Mesenchymal stem cell (in vitro differentiated cells and primary cell): ENCODE measurements around the gene GLIS2.

ENCODE experiments used
- DNase-seq: peaks from one replicate; pipeline ENCODE4 v3.0.0-alpha.2; 2013
- H2AFZ ChIP-seq: one replicate; pipeline ENCODE4 v1.6.1; 2013; ENCODE audit warnings: low read depth, mild to moderate bottlenecking, control low read depth, inconsistent platforms, low read length, moderate library complexity
- H2AK5ac ChIP-seq: 2 replicates; pipeline ENCODE4 v1.6.1; 2013; ENCODE audit warnings: low read length, moderate library complexity, mild to moderate bottlenecking, inconsistent platforms; ENCODE audit not compliant: severe bottlenecking
- H2BK120ac ChIP-seq: one replicate; pipeline ENCODE4 v1.6.1; 2013; ENCODE audit warnings: low read depth, mild to moderate bottlenecking, inconsistent platforms, low read length, moderate library complexity
- H2BK12ac ChIP-seq, 2 experiments: one replicate each; pipeline ENCODE4 v1.6.1; 2013; ENCODE audit warnings: inconsistent platforms in 2 of 2, low read length in 2 of 2, mild to moderate bottlenecking in 2 of 2, moderate library complexity in 2 of 2, control low read depth in 1 of 2
- H2BK15ac ChIP-seq: one replicate; pipeline ENCODE4 v1.6.1; 2013; ENCODE audit warnings: mild to moderate bottlenecking, low read depth, inconsistent platforms; ENCODE audit not compliant: poor library complexity, severe bottlenecking
- H2BK5ac ChIP-seq: 2 replicates; pipeline ENCODE4 v1.6.1; 2013; ENCODE audit warnings: low read depth, mild to moderate bottlenecking, low read length, control low read depth, inconsistent platforms; ENCODE audit not compliant: poor library complexity, severe bottlenecking
- H3K14ac ChIP-seq, 2 experiments: one replicate each; pipeline ENCODE4 v1.6.1; 2013; ENCODE audit warnings: inconsistent platforms in 2 of 2, low read length in 2 of 2, control low read depth in 1 of 2, mild to moderate bottlenecking in 1 of 2, moderate library complexity in 1 of 2
- H3K18ac ChIP-seq, 2 experiments: one replicate each; pipeline ENCODE4 v1.6.1; 2013; ENCODE audit warnings: inconsistent platforms in 2 of 2, low read length in 2 of 2, control low read depth in 1 of 2, low read depth in 1 of 2, mild to moderate bottlenecking in 1 of 2
- H3K23ac ChIP-seq, 2 experiments: one replicate each; pipeline ENCODE4 v1.6.1; 2013; ENCODE audit warnings: inconsistent platforms in 2 of 2, low read length in 2 of 2, mild to moderate bottlenecking in 2 of 2, moderate library complexity in 2 of 2, control low read depth in 1 of 2
- H3K27ac ChIP-seq: 2 replicates; pipeline ENCODE4 v1.5.1; 2013; ENCODE audit warnings: mild to moderate bottlenecking, moderate library complexity, low read length, control low read depth, inconsistent platforms; ENCODE audit not compliant: poor library complexity, severe bottlenecking
- H3K27me3 ChIP-seq, 2 experiments: 2 replicates each; pipeline versions ENCODE4 v1.6.1 to v1.7.0; 2013; ENCODE audit warnings: low read length in 2 of 2, mild to moderate bottlenecking in 2 of 2, moderate library complexity in 2 of 2, control low read depth in 1 of 2, inconsistent platforms in 1 of 2; ENCODE audit not compliant: control insufficient read depth in 1 of 2, insufficient read depth in 1 of 2
- H3K36me3 ChIP-seq, 2 experiments: 2 replicates each; pipeline versions ENCODE4 v1.6.1 to v1.7.0; 2013; ENCODE audit warnings: low read length in 2 of 2, control low read depth in 1 of 2, inconsistent platforms in 1 of 2, low read depth in 1 of 2, mild to moderate bottlenecking in 1 of 2; ENCODE audit not compliant: insufficient read depth in 2 of 2, control insufficient read depth in 1 of 2
- H3K4ac ChIP-seq, 2 experiments: one replicate each; pipeline ENCODE4 v1.6.1; 2013; ENCODE audit warnings: inconsistent platforms in 2 of 2, low read length in 2 of 2, mild to moderate bottlenecking in 2 of 2, moderate library complexity in 2 of 2, control low read depth in 1 of 2, low read depth in 1 of 2
- H3K4me1 ChIP-seq: 2 replicates; pipeline ENCODE4 v1.6.1; 2013; ENCODE audit warnings: low read depth, low read length, control low read depth; ENCODE audit not compliant: control insufficient read depth, insufficient read depth
- H3K4me2 ChIP-seq: 2 replicates; pipeline ENCODE4 v1.6.1; 2013; ENCODE audit warnings: low read length, mild to moderate bottlenecking, inconsistent platforms; ENCODE audit not compliant: poor library complexity, severe bottlenecking
- H3K4me3 ChIP-seq, 2 experiments: 2 replicates each; pipeline versions ENCODE4 v1.5.1 to v1.7.0; 2013; ENCODE audit warnings: low read length in 2 of 2, mild to moderate bottlenecking in 2 of 2, control low read depth in 1 of 2, low read depth in 1 of 2; ENCODE audit not compliant: insufficient read depth in 1 of 2
- H3K79me1 ChIP-seq: replicated peaks from 2 replicates; pipeline ENCODE4 v1.6.1; 2013; ENCODE audit warnings: mild to moderate bottlenecking, control low read depth, low read length, inconsistent platforms; ENCODE audit not compliant: poor library complexity, severe bottlenecking
- H3K9ac ChIP-seq: 2 replicates; pipeline ENCODE4 v1.7.0; 2013; ENCODE audit warnings: mild to moderate bottlenecking, low read length, moderate library complexity
- H3K9me3 ChIP-seq: 2 replicates; pipeline ENCODE4 v1.7.0; 2013; ENCODE audit warnings: mild to moderate bottlenecking, low read length; ENCODE audit not compliant: control insufficient read depth
- H4K8ac ChIP-seq: one replicate; pipeline ENCODE4 v1.6.1; 2013; ENCODE audit warnings: inconsistent platforms, mild to moderate bottlenecking, low read length, moderate library complexity
- H4K91ac ChIP-seq: one replicate; pipeline ENCODE4 v1.6.1; 2013; ENCODE audit warnings: mild to moderate bottlenecking, low read length, inconsistent platforms
- WGBS: methylation state at CpG from one replicate; pipeline ENCODE4 v1.1.7; 2013; ENCODE audit warnings: mixed read lengths; 5-methylcytosine and 5-hydroxymethylcytosine counted together

The GLIS2 gene

DNA sequence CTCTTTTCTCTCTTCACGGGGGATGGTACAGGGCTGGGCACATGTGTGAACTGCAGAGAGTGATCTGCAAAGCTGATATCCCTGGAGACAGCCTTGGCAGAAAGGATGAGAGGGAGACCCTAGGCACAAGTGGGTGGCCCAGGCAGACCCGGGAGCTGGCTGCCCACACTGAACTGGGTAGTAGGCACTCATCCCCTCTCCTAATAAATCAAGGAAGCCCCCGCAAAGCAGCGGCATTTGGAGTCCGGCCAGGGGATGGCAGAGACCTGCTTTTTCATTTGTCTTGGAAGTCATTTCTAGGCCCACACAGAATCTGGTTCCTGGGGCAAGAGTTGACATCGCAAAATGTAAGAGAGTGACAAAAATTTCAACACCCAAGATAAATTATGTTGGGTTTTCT is 40.0 kb upstream of the GLIS2 start:
- Histone ChIP-seq H2BK120ac (no peak overlapping the region), H3K9me3 (no peaks in the 10 kb centered on the region), H3K4me1 (peaks cover 12% of the 10 kb centered on the region), H2BK12ac (no peak overlapping the region), H2BK5ac (no peak overlapping the region), H3K27ac (no peak overlapping the region), H3K9ac (no peak overlapping the region), H3K79me1 (peaks cover 5% of the 10 kb centered on the region), H3K23ac (no peak overlapping the region), H3K18ac (no peak overlapping the region), H3K27me3 (no peaks in the 10 kb centered on the region), H2AFZ (no peak overlapping the region), H4K8ac (no peak overlapping the region), H3K4me3 (no peak overlapping the region), H2AK5ac (no peak overlapping the region), H3K4ac (no peak overlapping the region), H3K14ac (no peak overlapping the region), H3K36me3 (no peaks in the 10 kb centered on the region), H4K91ac (no peak overlapping the region), H3K4me2 (no peak overlapping the region), H2BK15ac (no peak overlapping the region)
- DNase-seq = no peak
- WGBS = 96% methylated on average over 5 of the region's 6 CpGs

DNA sequence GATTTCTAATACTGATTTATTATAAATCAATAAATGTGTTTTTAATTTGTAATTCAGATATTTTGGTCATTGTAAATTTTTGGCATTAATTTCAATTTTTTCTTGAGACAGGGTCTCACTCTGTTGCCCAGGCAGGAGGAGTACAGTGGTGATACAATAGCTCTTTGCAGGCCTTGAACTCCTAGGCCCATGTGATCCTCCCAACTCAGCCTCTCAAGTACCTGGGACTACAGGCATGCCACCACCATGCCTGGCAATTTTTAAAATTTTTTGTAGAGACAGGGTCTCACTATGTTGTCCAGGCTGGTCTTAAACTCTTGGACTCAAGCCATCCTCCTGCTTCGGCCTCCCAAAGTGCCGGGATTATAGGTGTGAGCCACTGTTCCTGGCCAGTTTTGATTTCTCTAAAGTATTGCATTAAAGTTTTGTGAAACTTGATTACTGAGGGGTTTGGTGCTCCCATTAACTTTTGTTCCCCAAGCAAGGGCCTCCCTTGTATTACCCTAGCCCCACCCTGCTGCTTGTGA is 37.8 kb upstream of the GLIS2 start:
- Histone ChIP-seq H2BK5ac (no peak overlapping the region), H4K8ac (no peak overlapping the region), H3K14ac (no peak overlapping the region), H3K4ac (no peak overlapping the region), H3K36me3 (no peaks in the 10 kb centered on the region), H2AFZ (no peak overlapping the region), H3K23ac (no peak overlapping the region), H4K91ac (no peak overlapping the region), H3K4me3 (no peak overlapping the region), H3K4me2 (no peak overlapping the region), H2BK15ac (no peak overlapping the region), H2BK12ac (peak overlapping the region in 1 of 2 experiments; percentile 54), H3K27ac (no peak overlapping the region), H3K18ac (no peak overlapping the region), H3K79me1 (no peaks in the 10 kb centered on the region), H3K27me3 (no peaks in the 10 kb centered on the region), H2AK5ac (no peak overlapping the region), H2BK120ac (no peak overlapping the region), H3K9ac (no peak overlapping the region), H3K9me3 (no peaks in the 10 kb centered on the region), H3K4me1 (peaks cover 7% of the 10 kb centered on the region)
- no peak for DNase-seq
- 100% methylated on average over 2 of the region's 2 CpGs for WGBS

DNA sequence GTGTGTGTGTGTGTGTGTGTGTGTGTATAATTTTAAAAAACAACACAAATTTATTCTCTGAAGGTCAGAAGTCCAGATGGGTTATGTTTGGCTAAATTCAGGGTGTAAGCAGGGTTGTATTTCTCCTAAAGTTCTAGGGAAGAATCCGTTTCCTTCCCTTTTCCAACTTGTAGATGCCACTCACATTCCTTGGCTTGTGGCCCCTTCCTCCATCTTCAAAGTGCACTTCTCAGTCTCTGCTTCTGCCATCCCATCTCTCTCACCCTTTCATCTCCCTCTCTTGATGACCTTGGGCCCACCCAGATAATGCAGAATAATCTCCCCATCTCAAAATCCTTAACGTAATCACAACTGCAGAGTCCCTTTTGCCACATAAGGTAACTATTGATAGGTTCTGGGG is 35.2 kb upstream of the GLIS2 start:
- Histone ChIP-seq H2AFZ (no peak overlapping the region), H3K23ac (no peak overlapping the region), H3K27ac (no peak overlapping the region), H2AK5ac (no peak overlapping the region), H3K4me2 (no peak overlapping the region), H4K91ac (no peak overlapping the region), H4K8ac (no peak overlapping the region), H2BK5ac (no peak overlapping the region), H3K79me1 (no peaks in the 10 kb centered on the region), H3K36me3 (no peaks in the 10 kb centered on the region), H2BK15ac (no peak overlapping the region), H3K4me1 (peaks cover 6% of the 10 kb centered on the region), H3K18ac (no peak overlapping the region), H3K27me3 (no peaks in the 10 kb centered on the region), H3K9me3 (no peaks in the 10 kb centered on the region), H2BK12ac (no peak overlapping the region), H3K9ac (no peak overlapping the region), H3K14ac (no peak overlapping the region), H2BK120ac (no peak overlapping the region), H3K4ac (no peak overlapping the region), H3K4me3 (no peak overlapping the region)
- 100% methylated on average over 1 of the region's 2 CpGs for WGBS
- no peak for DNase-seq

DNA sequence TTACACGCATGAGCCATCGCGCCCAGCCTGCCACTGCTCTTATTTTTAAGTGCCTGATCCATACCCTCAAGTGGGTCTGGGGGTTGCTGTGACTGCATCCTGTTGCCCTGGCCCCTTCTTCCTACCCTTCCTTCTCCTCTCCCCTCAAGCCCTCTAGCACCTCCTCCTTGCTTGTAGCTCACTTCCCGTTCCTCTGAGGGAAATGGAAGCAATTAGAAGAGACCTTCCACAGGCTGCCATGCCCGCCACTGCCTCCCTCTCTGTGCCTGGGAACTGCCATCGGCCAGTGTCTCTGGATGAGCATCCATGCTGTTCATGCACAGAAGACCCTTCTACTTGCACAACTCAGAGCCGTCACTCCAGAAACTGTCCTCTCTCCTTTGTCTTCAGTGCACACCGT is 32.4 kb upstream of the GLIS2 start:
- 94% methylated on average over 8 of the region's 8 CpGs for WGBS

More for the DNA sequence above, 32.4 kb upstream of the GLIS2 start:
- Histone ChIP-seq H2BK5ac (no peak overlapping the region), H3K9me3 (no peaks in the 10 kb centered on the region), H3K4ac (no peak overlapping the region), H3K4me3 (no peak overlapping the region), H4K8ac (no peak overlapping the region), H2BK15ac (no peak overlapping the region), H2BK120ac (no peak overlapping the region), H3K27me3 (no peaks in the 10 kb centered on the region), H3K23ac (no peak overlapping the region), H2AK5ac (no peak overlapping the region), H2BK12ac (peak overlapping the region in 1 of 2 experiments; percentile 42), H3K4me1 (peaks cover 13% of the 10 kb centered on the region), H3K9ac (no peak overlapping the region), H4K91ac (no peak overlapping the region), H3K79me1 (no peaks in the 10 kb centered on the region), H3K36me3 (no peaks in the 10 kb centered on the region), H3K27ac (no peak overlapping the region), H2AFZ (no peak overlapping the region), H3K4me2 (no peak overlapping the region), H3K14ac (no peak overlapping the region), H3K18ac (no peak overlapping the region)
- DNase-seq = no peak
